ENCODE measurements around the gene NXPE3. TPM values are rescaled to one million over a fixed set of nuclear protein-coding genes. Genes with fewer than 3 reads are reported as not detected.

NXPE3 gene
- total RNA-seq, 1 donor from 2014 or later = 42.1 TPM

- no peak for DNase-seq (ENCODE audit: low read depth)
Observed at GRCh38 chr3:101873619-101874018, 94.6 kb downstream of the NXPE3 start.

GRCh38 chr3:101876142-101876541 lies 97.1 kb downstream of the NXPE3 start:
- DNase-seq (ENCODE audit: low read depth) = no peak

Other genes with a start within 250 kb of the NXPE3 start
- gene TRMT10C, start 217.3 kb upstream of the NXPE3 start, total RNA-seq = 39.2 and 40.5 TPM in 2 replicates
- 57.4 and 58.0 TPM in 2 replicates for gene PCNP, start 205.0 kb upstream of the NXPE3 start, total RNA-seq
- gene ZBTB11, start 102.1 kb upstream of the NXPE3 start, total RNA-seq = 19.8 and 20.1 TPM in 2 replicates
- gene RPL24, start 92.5 kb upstream of the NXPE3 start, total RNA-seq = 959 and 1,040 TPM in 2 replicates
- 21.1 and 27.8 TPM in 2 replicates for gene CEP97, start 54.6 kb upstream of the NXPE3 start, total RNA-seq
- 12.9 and 15.6 TPM in 2 replicates for gene NFKBIZ, start 70.3 kb downstream of the NXPE3 start, total RNA-seq